ENCODE results near the gene FUS. TPM values are rescaled to one million over a fixed set of nuclear protein-coding genes. Genes with fewer than 3 reads are reported as not detected.

Gene FUS
- 507 to 553 TPM (median 516 TPM) in 5 replicates for total RNA-seq (2022; extraction: Qiagen RNA extraction)

DNA sequence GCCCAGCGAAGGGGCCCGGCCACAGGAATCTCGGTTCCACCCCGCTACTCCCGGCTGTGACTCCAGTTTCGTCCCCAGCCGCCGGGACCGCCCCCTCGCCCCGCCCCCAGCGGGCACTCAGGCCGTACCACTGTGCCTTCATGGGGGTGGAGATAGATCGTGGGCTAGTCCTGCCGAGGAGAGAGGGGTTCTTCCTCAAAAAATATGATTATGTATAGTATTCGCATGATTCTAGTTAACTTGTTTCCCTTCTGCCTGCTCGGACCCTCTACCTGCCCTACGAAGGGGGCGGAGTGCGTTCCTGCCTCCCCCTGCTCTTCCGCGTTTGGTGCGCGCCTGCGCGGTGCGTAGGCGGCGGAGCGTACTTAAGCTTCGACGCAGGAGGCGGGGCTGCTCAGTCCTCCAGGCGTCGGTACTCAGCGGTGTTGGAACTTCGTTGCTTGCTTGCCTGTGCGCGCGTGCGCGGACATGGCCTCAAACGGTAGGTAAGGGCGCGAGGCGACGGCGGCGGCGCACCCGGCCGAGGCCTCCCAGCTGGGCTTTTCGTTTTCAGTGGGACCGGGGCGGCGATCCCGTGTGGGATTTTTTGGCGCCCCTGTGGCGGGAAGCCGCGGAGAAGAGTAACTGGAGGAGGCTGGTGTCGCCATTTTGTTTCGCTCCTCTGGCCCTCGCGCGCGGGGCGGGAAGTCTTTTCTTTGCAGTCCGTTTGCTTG is at the start of gene FUS:
Gene FUS, plus strand, starts transcription at position 393 of the 713 bp plus-strand sequence. Its CDS starts 76 bp downstream, at position 469.

DNA sequence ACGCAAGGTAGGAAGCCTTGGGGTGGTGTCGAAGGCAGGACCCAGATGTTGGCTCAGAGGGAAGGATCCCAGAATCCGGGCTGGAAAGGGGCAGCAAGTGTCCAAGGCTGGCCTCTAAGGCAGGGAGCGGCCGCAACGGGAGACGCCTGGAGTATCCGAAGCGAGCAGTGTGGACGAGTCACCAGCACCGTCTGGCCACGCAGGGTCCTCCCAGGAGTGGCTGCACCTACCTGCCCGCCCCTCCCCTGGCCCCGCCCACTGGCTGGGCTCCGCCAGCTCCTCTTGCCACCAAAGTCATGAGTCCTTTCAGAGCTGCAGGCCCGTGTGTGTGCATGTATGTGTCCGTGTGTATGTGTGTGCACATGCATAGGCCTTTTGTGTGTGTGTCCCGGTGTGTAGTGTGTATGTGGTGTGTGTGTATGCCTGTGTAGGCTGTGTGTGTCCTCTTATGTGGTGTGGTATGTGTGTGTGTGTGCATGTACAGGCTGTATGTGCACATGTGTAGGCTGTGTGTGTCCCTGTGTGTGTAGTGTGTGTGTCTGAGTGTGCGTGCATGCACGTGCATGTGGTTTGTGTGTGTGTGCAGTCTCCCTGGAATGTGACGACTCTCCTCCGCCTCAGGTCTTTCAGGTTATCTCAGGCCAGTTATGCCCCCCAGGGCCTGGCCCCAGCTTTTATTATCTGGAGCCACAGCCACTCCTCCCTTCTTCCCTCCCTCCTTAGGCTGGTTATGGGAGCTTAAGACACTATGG is 44.2 kb upstream of the FUS start, which contains the start of gene PRSS8:
Gene PRSS8, minus strand, starts transcription at position 193 of the 752 bp plus-strand sequence. CDS start 229 bp downstream, outside the sequence.

DNA sequence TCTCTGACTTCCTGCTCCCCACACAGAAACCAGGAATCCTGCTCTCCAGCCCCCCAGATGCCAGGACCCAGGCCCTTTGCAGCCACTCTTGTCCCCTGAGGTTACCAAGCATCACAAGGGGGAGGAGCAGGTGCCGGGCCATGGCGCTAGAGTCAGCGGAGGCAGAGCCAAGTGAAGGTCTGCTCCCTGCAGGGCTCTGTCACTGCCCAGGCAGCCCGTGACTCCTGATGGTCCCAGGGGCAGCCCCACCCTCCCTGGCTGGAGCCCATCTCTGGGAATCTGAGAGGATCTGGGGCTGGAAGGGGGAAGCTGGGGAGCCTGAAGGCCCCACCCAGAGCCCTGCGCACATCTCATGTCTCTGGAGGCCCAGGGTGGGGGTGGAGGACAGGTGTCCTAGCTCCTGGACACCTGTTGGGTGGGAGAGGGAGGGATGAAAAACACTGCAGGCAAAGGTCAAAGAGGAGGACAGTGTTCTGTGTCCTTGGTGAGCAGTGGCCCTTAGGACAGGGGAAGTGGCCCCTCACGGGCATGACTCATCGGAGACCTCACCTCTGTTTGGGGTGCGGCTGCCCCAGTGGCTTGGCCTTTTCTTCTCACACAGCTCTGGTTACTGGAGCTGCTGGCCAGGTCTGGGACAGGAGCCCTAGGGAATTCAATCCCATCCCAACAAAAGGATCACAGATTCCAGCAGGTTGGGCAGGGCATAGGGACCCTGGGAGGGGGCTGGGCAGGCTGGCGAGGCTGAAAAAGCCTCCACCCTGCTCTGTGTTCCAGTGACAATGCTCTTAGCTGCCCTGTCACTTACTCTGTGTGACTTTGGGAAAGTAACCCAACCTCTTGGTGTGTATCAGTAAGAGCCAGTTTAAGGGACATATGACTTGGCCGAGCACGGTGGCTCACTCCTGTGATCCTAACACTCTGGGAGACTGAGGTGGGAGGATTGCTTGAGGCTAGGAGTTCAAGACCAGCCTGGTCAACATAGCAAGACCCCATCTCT is 29.7 kb upstream of the FUS start, which contains the start of gene PRSS36:
Gene PRSS36, minus strand, starts transcription at position 173 of the 997 bp plus-strand sequence. Its CDS starts 31 bp downstream, at position 142.

DNA sequence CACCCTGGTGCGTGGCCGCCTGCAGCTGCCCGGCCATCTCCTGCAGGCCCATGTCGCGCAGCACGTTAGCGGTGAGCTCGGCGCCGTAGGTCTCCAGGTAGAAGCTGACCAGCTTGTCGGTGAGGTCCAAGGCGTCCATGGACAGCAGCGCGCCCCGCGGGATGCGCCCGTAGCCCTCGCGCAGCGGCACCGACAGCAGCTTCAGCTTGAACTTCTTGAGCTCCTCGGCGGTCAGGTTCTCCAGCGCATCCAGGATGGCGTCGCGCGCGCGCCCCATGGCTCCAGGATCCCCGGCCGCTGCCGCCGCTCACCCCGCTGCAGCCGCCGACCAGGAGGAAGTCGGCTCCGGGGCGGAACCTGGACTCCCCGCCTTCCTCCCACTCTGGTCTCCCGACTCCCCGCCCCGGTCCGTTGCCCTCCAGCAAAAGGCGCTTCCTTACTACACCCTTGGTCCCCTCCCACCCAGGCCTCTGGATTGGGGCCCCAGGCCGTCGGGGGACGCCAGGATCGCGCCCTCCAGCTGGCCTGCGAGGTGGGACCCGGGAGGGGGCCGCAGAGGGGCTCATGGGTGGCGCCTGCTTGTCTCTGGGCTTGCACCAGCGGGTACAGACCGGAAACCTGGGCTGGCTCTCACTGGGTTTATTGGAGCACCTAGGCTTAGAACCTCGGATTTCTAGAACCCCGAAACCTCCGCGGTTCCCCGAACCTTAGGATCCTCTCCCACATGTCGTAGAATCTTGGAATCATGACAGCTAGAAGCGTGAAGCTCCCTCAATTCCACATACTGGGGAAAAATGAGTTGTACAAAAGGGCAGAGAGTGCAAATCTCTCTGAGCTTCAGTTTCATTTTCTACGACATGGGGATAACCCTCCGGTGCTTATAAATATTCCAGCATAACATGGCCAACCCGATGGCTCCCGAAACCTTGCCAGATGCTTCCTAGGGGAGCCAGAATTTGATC is 22.8 kb downstream of the FUS start, which contains the start of gene PYCARD:
Gene PYCARD, minus strand, starts transcription at position 347 of the 962 bp plus-strand sequence. Its CDS starts 70 bp downstream, at position 277.

DNA sequence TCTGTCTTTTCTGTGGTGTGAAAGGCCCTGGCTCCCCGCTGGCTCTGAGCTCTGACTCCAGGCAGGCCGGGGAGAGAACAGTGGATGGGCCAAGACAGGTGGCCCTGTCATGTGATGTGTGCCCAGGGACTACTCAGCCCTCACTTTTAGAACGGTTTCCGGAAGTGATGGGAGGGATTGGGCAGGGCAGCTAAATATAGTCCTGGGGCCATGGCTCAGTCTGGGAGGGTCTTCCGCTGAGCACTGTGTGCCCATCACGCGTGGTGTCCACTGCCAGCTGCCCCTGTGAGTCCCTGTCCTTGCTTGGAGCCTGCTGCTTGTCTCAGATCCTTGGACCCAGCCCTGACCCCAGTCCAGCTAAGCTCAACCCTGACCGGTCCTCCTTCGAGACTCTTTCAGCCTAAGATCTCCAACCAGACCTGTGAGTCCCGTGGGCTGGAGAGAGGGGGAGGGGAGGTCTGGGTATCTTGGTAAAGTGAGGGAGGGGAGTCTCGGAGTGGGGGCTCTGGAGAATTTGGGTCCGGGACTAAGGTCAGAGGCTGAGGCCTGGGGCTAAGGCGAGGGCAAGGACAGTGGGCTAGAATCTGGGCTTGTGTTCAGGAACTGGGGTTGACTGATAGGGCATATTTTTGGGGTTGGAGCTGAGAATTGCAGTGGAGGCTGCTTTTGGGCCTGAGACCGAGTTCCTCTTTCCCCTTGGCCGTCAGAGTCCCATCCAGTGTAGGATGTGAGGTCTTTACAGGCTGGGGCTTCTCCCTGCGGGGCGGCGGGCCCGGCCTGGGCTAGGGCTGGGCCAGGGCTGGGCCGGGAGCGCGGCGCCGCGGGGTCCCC is 34.2 kb downstream of the FUS start, which contains the start of gene TRIM72:
Gene TRIM72, plus strand, starts transcription at position 243 of the 831 bp plus-strand sequence. CDS start 620 bp downstream, outside the sequence.

DNA sequence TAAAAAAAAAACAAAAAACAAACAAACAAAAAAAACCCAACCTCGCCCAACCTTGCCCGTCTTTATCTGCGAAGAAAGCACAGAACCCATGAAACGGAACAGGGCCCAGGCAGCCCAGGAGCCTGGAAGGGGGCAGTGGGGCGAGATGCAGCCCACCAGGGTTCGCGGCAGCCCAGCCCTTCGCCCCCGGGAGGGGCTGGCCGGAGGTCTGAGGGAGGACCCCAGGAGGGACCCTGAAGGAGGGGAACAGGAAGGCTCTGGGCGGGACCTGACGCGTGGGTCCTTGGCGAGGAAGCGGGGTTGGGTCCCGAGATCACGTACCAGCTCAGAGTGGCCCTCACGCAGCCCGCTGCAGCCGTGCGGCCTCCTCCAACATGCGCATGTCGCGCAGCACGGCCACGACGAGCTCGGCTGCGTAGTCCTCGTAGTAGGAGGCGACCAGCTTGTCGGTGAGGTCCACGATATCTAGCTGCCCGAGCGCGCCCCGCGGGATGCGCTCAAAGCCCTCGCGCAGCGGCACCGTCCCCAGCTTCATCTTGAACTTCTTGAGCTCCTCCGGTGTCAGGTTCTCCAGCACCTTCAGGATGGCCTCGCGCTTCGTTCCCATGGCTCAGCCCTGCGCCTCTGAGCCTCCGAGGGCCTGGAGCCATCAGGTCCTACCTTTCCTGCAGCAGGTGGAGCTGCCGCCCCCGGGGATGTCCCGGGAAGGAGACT is 36.6 kb downstream of the FUS start, which contains the start of gene PYDC1:
Gene PYDC1, minus strand, starts transcription at position 714 of the 714 bp plus-strand sequence. Its CDS starts 107 bp downstream, at position 607.

Other genes with a start within 250 kb of the FUS start
- gene ORAI3, start 231.1 kb upstream of the FUS start, total RNA-seq (2022; extraction: Qiagen RNA extraction) = 10.1 to 17.2 TPM (median 14.7 TPM) in 5 replicates
- gene SETD1A, start 222.4 kb upstream of the FUS start, total RNA-seq (2022; extraction: Qiagen RNA extraction) = 16.0 to 22.1 TPM (median 21.3 TPM) in 5 replicates
- 13.0 to 16.0 TPM (median 15.0 TPM) in 5 replicates for gene HSD3B7, start 194.9 kb upstream of the FUS start, total RNA-seq (2022; extraction: Qiagen RNA extraction)
- gene STX1B, start 169.5 kb upstream of the FUS start, total RNA-seq (2022; extraction: Qiagen RNA extraction) = 1.5 to 1.9 TPM (median 1.7 TPM) in 5 replicates
- gene STX4, start 146.6 kb upstream of the FUS start, total RNA-seq (2022; extraction: Qiagen RNA extraction) = 60.0 to 76.0 TPM (median 70.3 TPM) in 5 replicates
- 11.6 to 22.1 TPM (median 15.2 TPM) in 5 replicates for gene ZNF668, start 105.9 kb upstream of the FUS start, total RNA-seq (2022; extraction: Qiagen RNA extraction)
- gene ZNF646, start 105.7 kb upstream of the FUS start, total RNA-seq (2022; extraction: Qiagen RNA extraction) = 7.5 to 12.1 TPM (median 10.1 TPM) in 5 replicates
- gene PRSS53, start 91.2 kb upstream of the FUS start, total RNA-seq (2022; extraction: Qiagen RNA extraction) = 1.1 to 3.1 TPM (median 1.4 TPM) in 5 replicates
- gene VKORC1, start 85.3 kb upstream of the FUS start, total RNA-seq (2022; extraction: Qiagen RNA extraction) = 99.7 to 146 TPM (median 144 TPM) in 5 replicates
- 40.3 to 51.5 TPM (median 48.2 TPM) in 5 replicates for gene BCKDK, start 71.8 kb upstream of the FUS start, total RNA-seq (2022; extraction: Qiagen RNA extraction)
- 35.4 to 40.3 TPM (median 39.2 TPM) in 5 replicates for gene KAT8, start 62.5 kb upstream of the FUS start, total RNA-seq (2022; extraction: Qiagen RNA extraction)
- gene PRSS8, start 44.4 kb upstream of the FUS start, total RNA-seq (2022; extraction: Qiagen RNA extraction) = 0.41 to 0.76 TPM (median 0.57 TPM) in 5 replicates
- 0.58 to 1.1 TPM (median 0.72 TPM) in 5 replicates for gene PRSS36, start 30.1 kb upstream of the FUS start, total RNA-seq (2022; extraction: Qiagen RNA extraction)
- 25.7 to 50.2 TPM (median 42.9 TPM) in 5 replicates for gene PYCARD, start 22.6 kb downstream of the FUS start, total RNA-seq (2022; extraction: Qiagen RNA extraction)
- 0.02 to 0.07 TPM (median 0.02 TPM) in 5 replicates for gene TRIM72, start 34.0 kb downstream of the FUS start, total RNA-seq (2022; extraction: Qiagen RNA extraction)
- not detected in 5 replicates for gene PYDC1, start 37.0 kb downstream of the FUS start, total RNA-seq (2022; extraction: Qiagen RNA extraction)
- gene ITGAM, start 79.8 kb downstream of the FUS start, total RNA-seq (2022; extraction: Qiagen RNA extraction) = 1.4 to 2.8 TPM (median 2.4 TPM) in 5 replicates
- gene ITGAX, start 175.0 kb downstream of the FUS start, total RNA-seq (2022; extraction: Qiagen RNA extraction) = 1.1 to 1.9 TPM (median 1.7 TPM) in 5 replicates
- gene ITGAD, start 213.2 kb downstream of the FUS start, total RNA-seq (2022; extraction: Qiagen RNA extraction) = 0.02 TPM in 1 of 5 replicates, not detected in the others
- gene COX6A2, start 248.2 kb downstream of the FUS start, total RNA-seq (2022; extraction: Qiagen RNA extraction) = not detected in 5 replicates

Data from A549 treated with CORT108297 at 1 μM for 4 hours (cell line).